RWPE1 (cell line): ENCODE measurements around the gene CCNY.

Source experiments
- CTCF ChIA-PET: fragments of 350-600 bp; sonication (Branson Sonifier 250); formaldehyde crosslinking; extraction: SDS; loops from one replicate; lab custom pipeline; 2021; lab: Yijun Ruan, JAX
- POLR2A ChIA-PET: fragments of 400-600 bp; formaldehyde crosslinking; extraction: SDS; loops from one replicate; lab custom pipeline; 2020; ENCODE audit warnings: antibody characterized with exemption; ENCODE audit not compliant: low non-redundant PET; lab: Yijun Ruan, JAX
- DNase-seq: peaks from one replicate; pipeline ENCODE4 v3.0.0; 2012; ENCODE audit warnings: low spot score
- H3K27ac ChIP-seq: fragments of 450-650 bp; 2 replicates; pipeline ENCODE4 v1.5.1; 2017
- CTCF ChIP-seq: fragments of 450-650 bp; conservative IDR thresholded peaks from 2 replicates; pipeline ENCODE4 v1.5.1; 2017; ENCODE audit warnings: low read depth, mild to moderate bottlenecking

The CCNY gene

DNA sequence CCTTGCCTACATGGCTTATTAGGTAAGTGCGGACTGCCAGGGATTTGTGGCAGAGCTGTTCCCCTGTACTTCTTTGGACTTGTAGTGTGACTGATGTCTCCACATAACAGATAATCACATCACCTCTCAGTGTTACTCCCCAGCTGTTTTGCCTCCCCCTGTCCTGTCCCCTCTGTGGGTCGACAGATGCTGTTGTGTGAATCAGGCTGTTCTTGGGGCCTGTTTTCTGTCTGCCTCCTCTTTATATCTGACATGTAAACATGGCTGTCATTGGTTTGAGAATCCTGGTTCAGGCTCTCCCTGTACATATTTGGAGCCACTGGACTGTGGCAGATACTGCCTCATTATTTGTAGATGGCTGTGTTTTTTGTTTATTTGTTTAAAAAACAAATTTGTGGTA is 22.7 kb downstream of the CCNY start:
- CTCF ChIA-PET, result interaction anchor here (0.6 to 0.7 kb wide), 3 partner anchors 8 to 233 kb away, joined by 3 to 7 read pairs (median 5); no protein-coding TSS in a partner anchor
- no peak for TF ChIP-seq CTCF
- H3K27ac ChIP-seq, result no peak overlapping the region
- no peak for DNase-seq
- POLR2A ChIA-PET, result no interaction called here

DNA sequence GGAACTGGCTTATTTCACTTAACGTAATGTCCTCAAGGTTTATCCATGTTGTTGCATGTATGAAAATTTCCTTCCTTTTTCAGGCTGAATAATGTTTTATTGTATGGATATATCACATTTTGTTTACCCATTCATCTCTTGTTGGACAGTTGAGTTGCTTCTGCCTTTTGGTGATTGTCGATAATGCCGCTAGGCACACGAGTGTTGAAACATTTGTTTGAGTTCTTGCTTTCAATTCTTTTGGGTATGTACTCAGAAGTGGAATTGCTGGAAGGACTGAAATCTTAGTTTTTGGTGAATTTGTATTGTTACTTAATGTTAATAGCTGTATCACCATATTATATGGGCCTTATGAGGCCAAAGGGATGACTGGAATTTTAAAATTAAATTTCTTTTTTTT is 23.6 kb downstream of the CCNY start:
- DNase-seq, result no peak
- H3K27ac ChIP-seq, result no peak overlapping the region
- no peak for TF ChIP-seq CTCF
- POLR2A ChIA-PET, result no interaction called here
- CTCF ChIA-PET, result interaction anchor here (0.7 kb wide), 1 partner anchor 22 kb away, joined by 5 read pairs; no protein-coding TSS in a partner anchor

DNA sequence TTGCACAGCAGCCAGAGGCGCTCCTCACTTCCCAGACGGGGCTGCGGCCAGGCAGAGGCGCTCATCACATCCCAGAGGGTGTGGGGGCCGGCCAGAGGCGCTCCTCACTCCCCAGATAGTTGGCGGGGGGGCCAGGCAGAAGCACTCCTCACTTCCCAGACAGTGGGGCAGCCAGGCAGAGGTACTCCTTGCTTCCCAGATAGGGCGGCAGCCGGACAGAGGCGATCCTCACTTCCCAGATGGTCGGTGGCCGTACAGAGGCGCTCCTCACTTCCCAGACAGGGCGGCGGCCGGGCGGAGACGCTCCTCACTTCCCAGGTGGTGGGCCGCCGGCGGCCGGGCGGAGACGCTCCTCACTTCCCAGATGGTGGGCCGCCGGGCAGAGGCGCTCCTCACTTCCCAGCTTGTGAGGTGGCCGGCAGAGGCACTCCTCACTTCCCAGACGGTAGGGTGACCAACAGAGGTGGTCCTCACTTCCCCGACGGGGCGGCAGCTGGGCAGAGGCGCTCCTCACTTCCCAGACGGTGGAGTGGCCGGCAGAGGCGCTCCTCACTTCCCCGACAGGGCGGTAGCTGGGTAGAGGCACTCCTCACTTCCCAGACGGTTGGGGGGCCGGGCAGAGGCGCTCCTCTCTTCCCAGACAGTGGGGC is 26.5 kb downstream of the CCNY start:
- POLR2A ChIA-PET, result no interaction called here
- no peak for DNase-seq
- TF ChIP-seq CTCF, result no peak
- CTCF ChIA-PET, result no interaction called here
- H3K27ac ChIP-seq, result no peak overlapping the region

- TF ChIP-seq CTCF, result no peak
- CTCF ChIA-PET, result no interaction called here
- POLR2A ChIA-PET, result no interaction called here
- H3K27ac ChIP-seq, result no peak overlapping the region
- no peak for DNase-seq
Measured at GRCh38 chr10:35363587-35363986, 27.3 kb downstream of the CCNY start.

DNA sequence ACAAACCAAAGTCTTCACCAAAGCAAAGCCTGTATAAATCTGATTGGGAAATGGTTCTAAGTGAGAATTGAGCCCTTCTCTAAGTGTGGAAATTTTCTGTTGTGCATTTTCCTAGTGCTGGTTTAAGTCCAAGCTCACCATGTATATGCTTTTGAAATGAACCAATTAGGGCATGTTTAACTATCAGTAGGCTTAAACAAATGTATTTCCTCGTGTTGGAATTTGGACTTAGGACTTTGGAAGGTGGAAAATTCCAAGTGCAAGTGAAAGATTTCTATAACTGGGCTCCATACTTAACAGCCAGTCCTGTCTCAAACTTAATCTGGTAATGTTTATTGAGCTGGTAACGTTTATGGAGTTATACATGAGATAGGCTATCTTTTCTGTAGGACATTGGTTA is 28.5 kb downstream of the CCNY start:
- no peak for DNase-seq
- CTCF ChIA-PET, result interaction anchor here (0.6 kb wide), 1 partner anchor 51 kb away, joined by 3 read pairs; no protein-coding TSS in a partner anchor
- POLR2A ChIA-PET, result no interaction called here
- no peak for TF ChIP-seq CTCF
- H3K27ac ChIP-seq, result no peak overlapping the region

DNA sequence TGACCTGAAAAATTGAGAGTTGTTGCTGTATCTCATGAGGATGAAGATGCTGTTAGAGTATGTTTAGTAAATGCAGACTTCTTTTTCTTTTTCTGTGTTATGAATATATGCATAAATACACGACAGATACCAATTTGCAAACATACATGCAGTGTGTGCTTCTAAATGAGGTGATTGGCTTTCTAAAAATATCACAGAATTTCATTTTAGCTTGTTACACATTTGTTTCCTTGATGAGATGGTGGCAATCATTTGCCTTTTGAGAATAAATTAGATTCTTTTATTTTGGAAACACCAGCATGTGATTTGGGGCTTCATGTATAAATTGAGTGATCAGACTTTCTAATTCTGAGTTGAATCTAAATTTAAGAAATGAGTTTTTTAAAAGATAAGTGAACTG is 29.7 kb downstream of the CCNY start:
- ChIA-PET POLR2A (no interaction called here), CTCF (interaction anchor here (0.7 kb wide), 2 partner anchors 56 to 581 kb away, joined by 4 to 6 read pairs; no protein-coding TSS in a partner anchor)
- no peak for DNase-seq
- no peak for TF ChIP-seq CTCF
- H3K27ac ChIP-seq, result no peak overlapping the region
